GM19324 (cell line): ENCODE data around the gene ZNF74.
A peak's percentile ranks its signal among the peaks of the same experiment; 100 is the strongest.
"Not testable (repeated sequence)": the region's sequence is repeated elsewhere in the genome, so short reads cannot be mapped to it uniquely, and the experiment has no call there.

Experiments
- ATAC-seq: cut with Tn5 transposase; IDR thresholded peaks from one replicate; pipeline ENCODE4 v1.9.1; 2021; ENCODE audit warnings: mild to moderate bottlenecking, moderate library complexity; ENCODE audit not compliant: unreplicated experiment, low FRiP score

The ZNF74 gene

GRCh38 chr22:20415699-20416098 lies 21.7 kb downstream of the ZNF74 start:
- ATAC-seq: not testable (repeated sequence)

- ATAC-seq: peak; percentile 59
Measured at GRCh38 chr22:20418211-20418788, 24.3 kb downstream of the ZNF74 start.

- no peak for ATAC-seq
Measured at GRCh38 chr22:20419664-20419951, 25.7 kb downstream of the ZNF74 start.

- no peak for ATAC-seq
Measured at GRCh38 chr22:20420157-20420842, 26.3 kb downstream of the ZNF74 start.

- no peak for ATAC-seq
Measured at GRCh38 chr22:20421507-20421874, 27.5 kb downstream of the ZNF74 start.

GRCh38 chr22:20422271-20423007 lies 28.5 kb downstream of the ZNF74 start:
- no peak for ATAC-seq

GRCh38 chr22:20423008-20423905 lies 29.3 kb downstream of the ZNF74 start:
- ATAC-seq: no peak

- ATAC-seq: no peak
Measured at GRCh38 chr22:20423906-20424551, 30.1 kb downstream of the ZNF74 start.

GRCh38 chr22:20424568-20424931 lies 30.6 kb downstream of the ZNF74 start:
- ATAC-seq: no peak

GRCh38 chr22:20424932-20425565 lies 31.1 kb downstream of the ZNF74 start:
- ATAC-seq: no peak

GRCh38 chr22:20425566-20426258 lies 31.8 kb downstream of the ZNF74 start:
- no peak for ATAC-seq

GRCh38 chr22:20426259-20426615 lies 32.3 kb downstream of the ZNF74 start:
- no peak for ATAC-seq

- no peak for ATAC-seq
Measured at GRCh38 chr22:20427104-20427944, 33.4 kb downstream of the ZNF74 start.

- ATAC-seq: no peak
Measured at GRCh38 chr22:20427945-20428417, 34.0 kb downstream of the ZNF74 start.

GRCh38 chr22:20428496-20429253 lies 34.7 kb downstream of the ZNF74 start:
- no peak for ATAC-seq

GRCh38 chr22:20429254-20430100 lies 35.5 kb downstream of the ZNF74 start:
- no peak for ATAC-seq

GRCh38 chr22:20430101-20430719 lies 36.3 kb downstream of the ZNF74 start:
- ATAC-seq: no peak
